ENCODE results near the gene TBX1.

DNA sequence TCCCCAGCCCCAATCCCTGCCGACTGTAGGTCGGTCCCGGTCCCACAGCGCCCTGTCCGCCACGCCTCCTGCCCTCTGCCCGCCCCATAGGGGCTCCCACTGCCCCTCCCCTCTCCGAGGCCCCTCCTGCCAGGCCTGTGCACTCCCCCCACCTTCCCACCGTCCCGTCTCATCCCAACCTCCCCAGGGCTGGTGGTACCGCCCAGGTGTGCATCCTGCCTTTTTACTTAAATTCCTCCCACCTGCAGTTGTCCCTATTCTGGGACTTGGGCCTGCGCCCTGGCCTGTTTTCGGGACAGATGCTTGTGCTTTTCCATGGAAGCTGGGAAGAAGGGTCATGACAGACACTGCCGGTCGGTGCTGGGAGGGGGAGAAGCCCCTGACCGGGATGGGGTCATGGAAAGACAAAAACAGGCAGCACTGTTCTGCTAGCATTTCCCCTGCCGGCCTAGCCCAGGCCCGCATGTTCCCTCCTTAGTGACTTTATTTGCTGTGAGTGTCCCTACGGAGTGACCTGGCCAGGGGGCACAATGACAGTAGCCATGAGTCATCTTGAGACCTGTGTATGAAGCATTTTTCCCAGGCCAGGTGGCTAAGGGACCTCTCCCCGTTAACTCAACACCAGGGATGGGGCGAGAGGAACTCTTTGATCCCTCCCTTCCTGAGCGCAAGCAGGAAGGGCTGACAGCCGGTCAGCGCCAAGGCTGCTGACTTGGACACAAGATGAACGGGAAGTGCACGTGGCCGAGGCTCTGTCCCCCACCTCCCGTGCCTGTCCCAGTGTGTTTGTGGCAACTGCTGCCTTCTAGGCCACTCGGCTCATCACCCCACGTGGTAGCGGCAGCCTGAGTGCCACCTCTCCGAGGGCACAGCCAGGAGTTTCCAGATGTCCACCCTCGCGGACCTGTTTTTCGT is 7.1 kb downstream of the TBX1 start:
- TF ChIP-seq, protein P1, sequence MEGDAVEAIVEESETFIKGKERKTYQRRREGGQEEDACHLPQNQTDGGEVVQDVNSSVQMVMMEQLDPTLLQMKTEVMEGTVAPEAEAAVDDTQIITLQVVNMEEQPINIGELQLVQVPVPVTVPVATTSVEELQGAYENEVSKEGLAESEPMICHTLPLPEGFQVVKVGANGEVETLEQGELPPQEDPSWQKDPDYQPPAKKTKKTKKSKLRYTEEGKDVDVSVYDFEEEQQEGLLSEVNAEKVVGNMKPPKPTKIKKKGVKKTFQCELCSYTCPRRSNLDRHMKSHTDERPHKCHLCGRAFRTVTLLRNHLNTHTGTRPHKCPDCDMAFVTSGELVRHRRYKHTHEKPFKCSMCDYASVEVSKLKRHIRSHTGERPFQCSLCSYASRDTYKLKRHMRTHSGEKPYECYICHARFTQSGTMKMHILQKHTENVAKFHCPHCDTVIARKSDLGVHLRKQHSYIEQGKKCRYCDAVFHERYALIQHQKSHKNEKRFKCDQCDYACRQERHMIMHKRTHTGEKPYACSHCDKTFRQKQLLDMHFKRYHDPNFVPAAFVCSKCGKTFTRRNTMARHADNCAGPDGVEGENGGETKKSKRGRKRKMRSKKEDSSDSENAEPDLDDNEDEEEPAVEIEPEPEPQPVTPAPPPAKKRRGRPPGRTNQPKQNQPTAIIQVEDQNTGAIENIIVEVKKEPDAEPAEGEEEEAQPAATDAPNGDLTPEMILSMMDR (IDR thresholded peaks at IDR 0.05) = no peak; the same call in 1 of the 2 replicates
- no peak for TF ChIP-seq ZFX (IDR thresholded peaks at IDR 0.05; ENCODE audit: borderline replicate concordance)

All from 22Rv1 (cell line).